ENCODE measurements around the gene GLT6D1.

The GLT6D1 gene

GRCh38 chr9:135582966-135583687, 56.2 kb downstream of the GLT6D1 start:
- DNase-seq = no peak

GRCh38 chr9:135582541-135582940, 56.8 kb downstream of the GLT6D1 start:
- DNase-seq = no peak

- no peak for DNase-seq
Measured at GRCh38 chr9:135581636-135582426, 57.5 kb downstream of the GLT6D1 start.

- no peak for DNase-seq
Measured at GRCh38 chr9:135580664-135581380, 58.5 kb downstream of the GLT6D1 start.

- no peak for DNase-seq
Measured at GRCh38 chr9:135579889-135580660, 59.3 kb downstream of the GLT6D1 start.

GRCh38 chr9:135579356-135579755, 60.0 kb downstream of the GLT6D1 start:
- DNase-seq = no peak

- no peak for DNase-seq
Measured at GRCh38 chr9:135577256-135577655, 62.1 kb downstream of the GLT6D1 start.

GRCh38 chr9:135575995-135576631, 63.2 kb downstream of the GLT6D1 start:
- DNase-seq = no peak

GRCh38 chr9:135574943-135575342, 64.4 kb downstream of the GLT6D1 start:
- no peak for DNase-seq

- no peak for DNase-seq
Measured at GRCh38 chr9:135574331-135574730, 65.0 kb downstream of the GLT6D1 start.

All from right hindlimb (tissue), 1 donor.